Body of pancreas (tissue), 4 donors: ENCODE data around the gene RDH14.

Experiments used
- POLR2A ChIP-seq, 3 donors: fragments of 450-650 bp; IDR thresholded peaks; one replicate each; pipeline ENCODE4 v1.6.1; 2016; ENCODE audit warnings: antibody characterized with exemption in 3 of 3, mild to moderate bottlenecking in 2 of 3
- TF ChIP-seq, protein P1 (sequence below), 7 experiments: fragments of 450-650 bp in 4 of 7; fragments of 200-600 bp in 3 of 7; sonication (generic) in 3 of 7; IDR thresholded peaks; one replicate each; pipeline ENCODE4 v1.5.1; 2016 to 2019; ENCODE audit warnings: antibody characterized with exemption in 7 of 7

- TF ChIP-seq, protein P1, sequence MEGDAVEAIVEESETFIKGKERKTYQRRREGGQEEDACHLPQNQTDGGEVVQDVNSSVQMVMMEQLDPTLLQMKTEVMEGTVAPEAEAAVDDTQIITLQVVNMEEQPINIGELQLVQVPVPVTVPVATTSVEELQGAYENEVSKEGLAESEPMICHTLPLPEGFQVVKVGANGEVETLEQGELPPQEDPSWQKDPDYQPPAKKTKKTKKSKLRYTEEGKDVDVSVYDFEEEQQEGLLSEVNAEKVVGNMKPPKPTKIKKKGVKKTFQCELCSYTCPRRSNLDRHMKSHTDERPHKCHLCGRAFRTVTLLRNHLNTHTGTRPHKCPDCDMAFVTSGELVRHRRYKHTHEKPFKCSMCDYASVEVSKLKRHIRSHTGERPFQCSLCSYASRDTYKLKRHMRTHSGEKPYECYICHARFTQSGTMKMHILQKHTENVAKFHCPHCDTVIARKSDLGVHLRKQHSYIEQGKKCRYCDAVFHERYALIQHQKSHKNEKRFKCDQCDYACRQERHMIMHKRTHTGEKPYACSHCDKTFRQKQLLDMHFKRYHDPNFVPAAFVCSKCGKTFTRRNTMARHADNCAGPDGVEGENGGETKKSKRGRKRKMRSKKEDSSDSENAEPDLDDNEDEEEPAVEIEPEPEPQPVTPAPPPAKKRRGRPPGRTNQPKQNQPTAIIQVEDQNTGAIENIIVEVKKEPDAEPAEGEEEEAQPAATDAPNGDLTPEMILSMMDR (IDR thresholded peaks at IDR 0.05), result no peak
- no peak for TF ChIP-seq POLR2A (IDR thresholded peaks at IDR 0.05)
Observed at GRCh38 chr2:18536697-18537096, 23.8 kb downstream of the RDH14 start.
